Lower leg skin (tissue), 3 donors: Measurements from ENCODE around the gene PLCG1.

Experiments used
- POLR2A ChIP-seq, 2 donors: fragments of 450-650 bp; IDR thresholded peaks; one replicate each; pipeline ENCODE4 v1.6.1; 2016 to 2017; ENCODE audit warnings: antibody characterized with exemption in 2 of 2, mild to moderate bottlenecking in 1 of 2, moderate library complexity in 1 of 2
- TF ChIP-seq, protein P1 (sequence below), 3 donors: fragments of 450-650 bp; IDR thresholded peaks; one replicate each; pipeline ENCODE4 v1.5.1; 2016; ENCODE audit warnings: antibody characterized with exemption in 3 of 3, mild to moderate bottlenecking in 3 of 3, moderate library complexity in 2 of 3

DNA sequence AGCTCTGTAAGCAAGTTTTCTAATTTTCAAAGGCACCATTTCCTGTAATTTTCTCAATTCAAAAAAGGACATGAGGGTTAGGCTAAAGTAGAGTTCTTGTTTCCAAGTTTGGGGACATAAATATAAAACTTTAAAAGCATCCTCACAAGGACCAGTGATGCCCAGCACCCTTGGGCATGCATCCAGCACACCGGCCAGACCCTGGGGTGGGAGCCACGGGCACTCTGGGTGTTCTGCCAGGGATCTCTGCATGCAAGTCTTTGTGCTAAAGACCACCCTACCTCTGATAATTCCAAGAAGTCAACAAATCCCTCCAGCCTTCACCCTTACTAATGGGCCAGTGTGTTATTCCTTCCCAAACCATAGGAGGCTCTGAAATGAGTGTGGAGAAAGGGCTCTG lies 46.5 kb downstream of the PLCG1 start:
- TF ChIP-seq, protein P1, sequence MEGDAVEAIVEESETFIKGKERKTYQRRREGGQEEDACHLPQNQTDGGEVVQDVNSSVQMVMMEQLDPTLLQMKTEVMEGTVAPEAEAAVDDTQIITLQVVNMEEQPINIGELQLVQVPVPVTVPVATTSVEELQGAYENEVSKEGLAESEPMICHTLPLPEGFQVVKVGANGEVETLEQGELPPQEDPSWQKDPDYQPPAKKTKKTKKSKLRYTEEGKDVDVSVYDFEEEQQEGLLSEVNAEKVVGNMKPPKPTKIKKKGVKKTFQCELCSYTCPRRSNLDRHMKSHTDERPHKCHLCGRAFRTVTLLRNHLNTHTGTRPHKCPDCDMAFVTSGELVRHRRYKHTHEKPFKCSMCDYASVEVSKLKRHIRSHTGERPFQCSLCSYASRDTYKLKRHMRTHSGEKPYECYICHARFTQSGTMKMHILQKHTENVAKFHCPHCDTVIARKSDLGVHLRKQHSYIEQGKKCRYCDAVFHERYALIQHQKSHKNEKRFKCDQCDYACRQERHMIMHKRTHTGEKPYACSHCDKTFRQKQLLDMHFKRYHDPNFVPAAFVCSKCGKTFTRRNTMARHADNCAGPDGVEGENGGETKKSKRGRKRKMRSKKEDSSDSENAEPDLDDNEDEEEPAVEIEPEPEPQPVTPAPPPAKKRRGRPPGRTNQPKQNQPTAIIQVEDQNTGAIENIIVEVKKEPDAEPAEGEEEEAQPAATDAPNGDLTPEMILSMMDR (IDR thresholded peaks at IDR 0.05), result no peak
- no peak for TF ChIP-seq POLR2A (IDR thresholded peaks at IDR 0.05)
